HuH-7 (cell line): ENCODE data around the gene ZPR1.
"Not testable (repeated sequence)": the region's sequence is repeated elsewhere in the genome, so short reads cannot be mapped to it uniquely, and the experiment has no call there.

Experiments
- DNase-seq: peaks from one replicate; pipeline ENCODE4 v3.0.0; 2011; ENCODE audit warnings: low spot score

ZPR1 gene

GRCh38 chr11:116792144-116792868 is 4.5 kb upstream of the ZPR1 start:
- DNase-seq: peak; percentile 40

- no peak for DNase-seq
Observed at GRCh38 chr11:116791813-116792143, 4.0 kb upstream of the ZPR1 start, which contains the start of gene APOA5. TSS of gene APOA5 (minus strand) at chr11:116791879. CDS start at chr11:116791860, 19 bp downstream.

GRCh38 chr11:116791002-116791812 is 3.4 kb upstream of the ZPR1 start:
- DNase-seq: peak; percentile 96

- no peak for DNase-seq
Observed at GRCh38 chr11:116790167-116791001, 2.6 kb upstream of the ZPR1 start.

- no peak for DNase-seq
Observed at GRCh38 chr11:116788975-116789374, 1.2 kb upstream of the ZPR1 start.

GRCh38 chr11:116788534-116788933 is 711 bp upstream of the ZPR1 start:
- no peak for DNase-seq

- DNase-seq: no peak
Observed at GRCh38 chr11:116787436-116787785, 412 bp downstream of the ZPR1 start.

GRCh38 chr11:116786966-116787365 is 857 bp downstream of the ZPR1 start:
- DNase-seq: no peak

GRCh38 chr11:116786326-116786725 is 1.5 kb downstream of the ZPR1 start:
- DNase-seq: no peak

- DNase-seq: no peak
Observed at GRCh38 chr11:116782728-116783127, 5.1 kb downstream of the ZPR1 start.

- DNase-seq: no peak
Observed at GRCh38 chr11:116778556-116778955, 9.3 kb downstream of the ZPR1 start.

- DNase-seq: no peak
Observed at GRCh38 chr11:116777056-116777455, 10.8 kb downstream of the ZPR1 start.

GRCh38 chr11:116776522-116776984 is 11.3 kb downstream of the ZPR1 start:
- no peak for DNase-seq

GRCh38 chr11:116775975-116776374 is 11.8 kb downstream of the ZPR1 start:
- no peak for DNase-seq

- DNase-seq: no peak
Observed at GRCh38 chr11:116774661-116775060, 13.2 kb downstream of the ZPR1 start.

- DNase-seq: no peak
Observed at GRCh38 chr11:116773203-116774097, 14.4 kb downstream of the ZPR1 start.

- DNase-seq: peak; percentile 87
Observed at GRCh38 chr11:116772443-116773202, 15.2 kb downstream of the ZPR1 start, which contains the start of gene BUD13. TSS of gene BUD13 (minus strand) at chr11:116772987. CDS start at chr11:116772964, 23 bp downstream.

- no peak for DNase-seq
Observed at GRCh38 chr11:116771935-116772334, 15.9 kb downstream of the ZPR1 start.

GRCh38 chr11:116762132-116762531 is 25.7 kb downstream of the ZPR1 start:
- no peak for DNase-seq

- DNase-seq: not testable (repeated sequence)
Observed at GRCh38 chr11:116756044-116756443, 31.8 kb downstream of the ZPR1 start.
